Smooth muscle cell (in vitro differentiated cells): ENCODE data around the gene USP46. TPM values are rescaled to one million over a fixed set of nuclear protein-coding genes. Genes with fewer than 3 reads are reported as not detected.

Experiments used
- DNase-seq: peaks from one replicate; lab custom pipeline; 2025; ENCODE audit not compliant: unreplicated experiment; lab: John Stamatoyannopoulos, UW
- H2AFZ ChIP-seq: fragments of 200-600 bp; sonication (generic); 2 replicates; pipeline ENCODE4 v1.6.0; 2016; ENCODE audit warnings: antibody characterized with exemption, low read depth, mild to moderate bottlenecking
- H3F3A ChIP-seq: fragments of 200-600 bp; sonication (generic); 2 replicates; pipeline ENCODE4 v1.6.0; 2017; ENCODE audit warnings: antibody characterized with exemption, low read depth
- H3K27ac ChIP-seq: fragments of 200-600 bp; sonication (generic); 2 replicates; pipeline ENCODE4 v1.5.1; 2016; ENCODE audit warnings: low read depth, mild to moderate bottlenecking
- H3K27me3 ChIP-seq: fragments of 200-600 bp; sonication (generic); 2 replicates; pipeline ENCODE4 v1.6.1; 2016; ENCODE audit warnings: low read depth, mild to moderate bottlenecking
- H3K36me3 ChIP-seq: fragments of 200-600 bp; sonication (generic); 2 replicates; pipeline ENCODE4 v1.5.1; 2016; ENCODE audit warnings: low read depth
- H3K4me1 ChIP-seq: fragments of 200-600 bp; sonication (generic); 2 replicates; pipeline ENCODE4 v1.5.1; 2016; ENCODE audit warnings: low read depth
- H3K4me2 ChIP-seq: fragments of 200-600 bp; sonication (generic); 2 replicates; pipeline ENCODE4 v1.6.0; 2016; ENCODE audit warnings: mild to moderate bottlenecking
- H3K4me3 ChIP-seq: fragments of 200-600 bp; sonication (generic); 2 replicates; pipeline ENCODE4 v1.5.1; 2016; ENCODE audit warnings: mild to moderate bottlenecking
- H3K79me2 ChIP-seq: fragments of 200-600 bp; sonication (generic); 2 replicates; pipeline ENCODE4 v1.6.0; 2016; ENCODE audit warnings: low read depth, mild to moderate bottlenecking
- H3K9ac ChIP-seq: fragments of 200-600 bp; sonication (generic); 2 replicates; pipeline ENCODE4 v1.6.0; 2016; ENCODE audit warnings: low read depth
- H3K9me3 ChIP-seq: fragments of 200-600 bp; sonication (generic); replicated peaks from 2 replicates; pipeline ENCODE4 v1.5.1; 2016; ENCODE audit warnings: low read depth
- H4K20me1 ChIP-seq: fragments of 200-600 bp; sonication (generic); 2 replicates; pipeline ENCODE4 v1.6.0; 2016; ENCODE audit warnings: low read depth
- CTCF ChIP-seq: fragments of 200-600 bp; sonication (generic); IDR thresholded peaks from 2 replicates; pipeline ENCODE4 v1.5.1; 2017; ENCODE audit warnings: borderline replicate concordance, mild to moderate bottlenecking, antibody characterized with exemption; ENCODE audit not compliant: insufficient read depth, poor library complexity, severe bottlenecking
- WGBS: methylation state at CpG from one replicate; pipeline ENCODE4 v1.1.7; 2016; ENCODE audit warnings: low lambda C conversion rate; 5-methylcytosine and 5-hydroxymethylcytosine counted together
- polyA plus RNA-seq: library from polyadenylated mRNA; unstranded; fragments of >200 nt; fragmentation: Nextera tagmentation; extraction: Ambion mirVana; gene quantifications from 2 replicates; pipeline ENCODE4 v1.2.1, GENCODE V29; 2016
- total RNA-seq: library from RNA; depleted of rRNA; stranded (reverse); fragments of >200 nt; gene quantifications from 2 replicates; pipeline ENCODE4 v1.2.3, GENCODE V29; 2014

Gene USP46
- total and polyA plus RNA-seq, 2 experiments from 2014 or later = 17.2 to 30.4 TPM

GRCh38 chr4:52675111-52675510 is 16.0 kb upstream of the USP46 start:
- H3K4me2 ChIP-seq = no peak overlapping the region
- no peak overlapping the region for H3K9ac ChIP-seq
- H3K9me3 ChIP-seq = no peaks in the 10 kb centered on the region
- 91% methylated on average over 3 of the region's 3 CpGs for WGBS
- no peaks in the 10 kb centered on the region for H3K79me2 ChIP-seq
- no peaks in the 10 kb centered on the region for H4K20me1 ChIP-seq
- no peak for DNase-seq
- no peaks in the 10 kb centered on the region for H3K4me1 ChIP-seq
- H2AFZ ChIP-seq = no peak overlapping the region
- no peaks in the 10 kb centered on the region for H3K36me3 ChIP-seq
- H3F3A ChIP-seq = no peaks in the 10 kb centered on the region
- H3K4me3 ChIP-seq = no peak overlapping the region
- TF ChIP-seq CTCF = no peak
- H3K27me3 ChIP-seq = no peaks in the 10 kb centered on the region
- no peak overlapping the region for H3K27ac ChIP-seq

GRCh38 chr4:52670739-52671138 is 11.6 kb upstream of the USP46 start:
- Histone ChIP-seq H3K9me3 (no peaks in the 10 kb centered on the region), H3F3A (no peaks in the 10 kb centered on the region), H2AFZ (no peak overlapping the region), H3K4me2 (no peak overlapping the region), H3K4me1 (no peaks in the 10 kb centered on the region), H3K9ac (no peak overlapping the region), H3K27me3 (no peaks in the 10 kb centered on the region), H3K4me3 (no peak overlapping the region), H3K36me3 (no peaks in the 10 kb centered on the region), H3K27ac (no peak overlapping the region), H3K79me2 (no peaks in the 10 kb centered on the region), H4K20me1 (no peaks in the 10 kb centered on the region)
- DNase-seq = no peak
- no peak for TF ChIP-seq CTCF
- WGBS = 88% methylated on average over 2 of the region's 2 CpGs

GRCh38 chr4:52670121-52670520 is 11.0 kb upstream of the USP46 start:
- no peak for TF ChIP-seq CTCF
- Histone ChIP-seq H3F3A (no peaks in the 10 kb centered on the region), H3K9ac (no peak overlapping the region), H2AFZ (no peak overlapping the region), H3K9me3 (no peaks in the 10 kb centered on the region), H3K4me1 (no peaks in the 10 kb centered on the region), H3K27ac (no peak overlapping the region), H3K36me3 (no peaks in the 10 kb centered on the region), H4K20me1 (no peaks in the 10 kb centered on the region), H3K27me3 (no peaks in the 10 kb centered on the region), H3K4me3 (no peak overlapping the region), H3K79me2 (no peaks in the 10 kb centered on the region), H3K4me2 (no peak overlapping the region)
- 98% methylated on average over 2 of the region's 2 CpGs for WGBS
- DNase-seq = no peak

- Histone ChIP-seq H3K9me3 (no peaks in the 10 kb centered on the region), H3K4me3 (no peak overlapping the region), H3F3A (no peaks in the 10 kb centered on the region), H3K36me3 (no peaks in the 10 kb centered on the region), H3K27me3 (no peaks in the 10 kb centered on the region), H4K20me1 (no peaks in the 10 kb centered on the region), H2AFZ (no peak overlapping the region), H3K79me2 (no peaks in the 10 kb centered on the region), H3K4me2 (no peak overlapping the region), H3K27ac (no peak overlapping the region), H3K4me1 (peaks cover under 1% of the 10 kb centered on the region), H3K9ac (no peak overlapping the region)
- DNase-seq = no peak
- TF ChIP-seq CTCF = no peak
- WGBS = 83% methylated on average over 2 of the region's 2 CpGs
Observed at GRCh38 chr4:52665592-52665991, 6.5 kb upstream of the USP46 start.
